K562 (cell line): ENCODE data around the gene RSBN1L. TPM values are rescaled to one million over a fixed set of nuclear protein-coding genes. Genes with fewer than 3 reads are reported as not detected.

ENCODE experiments used
- BACH1 ChIP-seq: fragments of 200-800 bp; sonication (Bioruptor generic); IDR thresholded peaks from 2 replicates; pipeline ENCODE4 v1.6.1; 2016; ENCODE audit warnings: missing genetic modification characterization, missing compliant biosample characterization
- CCNT2 ChIP-seq: IDR thresholded peaks from 2 replicates; pipeline ENCODE4 v1.6.1; 2011; ENCODE audit warnings: borderline replicate concordance, low read depth, mild to moderate bottlenecking, moderate library complexity, mixed read lengths, low read length; ENCODE audit not compliant: insufficient read length; ENCODE audit errors: extremely low read depth
- CEBPG ChIP-seq, 3 experiments: fragments of 200-800 bp in 1 of 3; sonication (Bioruptor generic) in 1 of 3; sonication (generic) in 1 of 3; formaldehyde crosslinking in 1 of 3; IDR thresholded peaks in 2 of 3; conservative IDR thresholded peaks in 1 of 3; 2 replicates each; pipeline versions ENCODE4 v1.6.1 to v1.8.0; 2016 to 2022; ENCODE audit warnings: missing compliant biosample characterization in 2 of 3, missing genetic modification characterization in 2 of 3, mild to moderate bottlenecking in 1 of 3, missing genetic modification reagents in 1 of 3
- CHD4 ChIP-seq: fragments of 200-600 bp; sonication (generic); IDR thresholded peaks from 3 replicates; pipeline ENCODE4 v1.6.1; 2012; ENCODE audit warnings: low read depth, mild to moderate bottlenecking, mixed read lengths, low read length, inconsistent platforms; ENCODE audit not compliant: insufficient read depth, insufficient replicate concordance, poor library complexity, severe bottlenecking
- CREB3L1 ChIP-seq: fragments of 450-650 bp; IDR thresholded peaks from 2 replicates; pipeline ENCODE4 v1.6.1; 2014; ENCODE audit warnings: low read depth, mild to moderate bottlenecking, moderate library complexity, borderline replicate concordance
- CTCFL ChIP-seq: IDR thresholded peaks from 2 replicates; pipeline ENCODE4 v1.6.1; 2011; ENCODE audit warnings: borderline replicate concordance, low read depth, mild to moderate bottlenecking, moderate library complexity, low read length; ENCODE audit not compliant: insufficient read depth, poor library complexity, severe bottlenecking
- GATAD2B ChIP-seq: fragments of 450-650 bp; IDR thresholded peaks from 2 replicates; pipeline ENCODE4 v1.6.1; 2017; ENCODE audit warnings: mild to moderate bottlenecking, borderline replicate concordance
- RAD21 ChIP-seq, 2 experiments: fragments of 250-450 bp in 1 of 2; fragments of 450-650 bp in 1 of 2; sonication (Bioruptor Pico) in 1 of 2; formaldehyde crosslinking in 1 of 2; IDR thresholded peaks in 1 of 2; conservative IDR thresholded peaks in 1 of 2; 2 replicates each; pipeline versions ENCODE4 v1.4.0 to v1.8.0; 2020 to 2022; ENCODE audit warnings: mild to moderate bottlenecking in 2 of 2, moderate library complexity in 1 of 2
- SMARCB1 ChIP-seq: IDR thresholded peaks from 2 replicates; pipeline ENCODE4 v1.6.1; 2011; ENCODE audit warnings: improper control_type of control experiment, low read depth; ENCODE audit not compliant: insufficient read length
- SRSF3 ChIP-seq: fragments of 200-400 bp; formaldehyde crosslinking; IDR thresholded peaks from 2 replicates; pipeline ENCODE4 v1.6.1; 2016; ENCODE audit warnings: mild to moderate bottlenecking, low read length, moderate library complexity; ENCODE audit not compliant: insufficient read depth
- TFE3 ChIP-seq: fragments of 450-650 bp; formaldehyde crosslinking; IDR thresholded peaks from 2 replicates; pipeline ENCODE4 v1.4.0; 2020; ENCODE audit warnings: mild to moderate bottlenecking, mixed read lengths
- UBTF ChIP-seq, 2 experiments: IDR thresholded peaks; 2 replicates each; pipeline ENCODE4 v1.6.1; 2012; ENCODE audit warnings: improper control_type of control experiment in 2 of 2, low read depth in 2 of 2, low read length in 2 of 2, borderline replicate concordance in 1 of 2
- USF1 ChIP-seq: sonication (generic); formaldehyde crosslinking; IDR thresholded peaks from 2 replicates; pipeline ENCODE4 v1.9.0; 2022; ENCODE audit warnings: mild to moderate bottlenecking, missing genetic modification reagents
- ZBTB8A ChIP-seq: fragments of 450-650 bp; IDR thresholded peaks from 2 replicates; pipeline ENCODE4 v1.6.1; 2018; ENCODE audit warnings: mild to moderate bottlenecking, moderate library complexity; ENCODE audit not compliant: partially characterized antibody
- ZNF239 ChIP-seq: fragments of 250-450 bp; sonication (Bioruptor Pico); IDR thresholded peaks from 2 replicates; pipeline ENCODE4 v1.4.0; 2020; ENCODE audit warnings: mild to moderate bottlenecking
- ZNF384 ChIP-seq: IDR thresholded peaks from 2 replicates; pipeline ENCODE4 v1.6.1; 2012; ENCODE audit warnings: low read depth, low read length, improper control_type of control experiment
- polyA plus RNA-seq, 8 experiments: library from polyadenylated mRNA; depleted of rRNA in 4 of 8; stranded (reverse) in 5 of 8; unstranded in 3 of 8; fragments of >200 nt; fragmentation: Nextera tagmentation in 2 of 8; fragmentation: Illumina TruSeq in 1 of 8; extraction: Ambion mirVana in 2 of 8; extraction: Trizol in 1 of 8; gene quantifications; 2 replicates each; pipeline versions ENCODE4 v1.2.1 to v1.2.3, GENCODE V29; 2011 to 2014; ENCODE audit warnings: inconsistent platforms in 1 of 8, missing spikeins in 1 of 8
- total RNA-seq, 7 experiments: library from RNA; depleted of rRNA in 6 of 7; stranded (reverse); fragments of >200 nt in 6 of 7; fragmentation: Illumina TruSeq in 2 of 7; extraction: Trizol in 2 of 7; gene quantifications; 2 replicates each; pipeline versions ENCODE4 v1.2.1 to v1.2.3, GENCODE V29; 2011 to 2021; ENCODE audit warnings: low replicate concordance in 1 of 7

RSBN1L gene
- total and polyA plus RNA-seq, 9 of the 15 experiments (the other 6 are each of a cell fraction or from before 2014, with no cell fraction given): 6.2 to 35.2 (median 20.1) TPM

GRCh38 chr7:77759294-77759889, 63.1 kb downstream of the RSBN1L start (continued):
- TF ChIP-seq CTCFL (peak; percentile 24), CREB3L1 (no peak), ZNF384 (0 out of 2 replicates have a peak, but pooled peaks have one; percentile 25), CEBPG (CRISPR knock-in tag; IDR thresholded peaks at IDR 0.05) (no peak), CEBPG (tag; conservative IDR thresholded peaks at IDR 0.05 in 1 of 2, IDR thresholded peaks at IDR 0.05 in 1 of 2) (peak; percentile 16 to 73; a peak in 2 of 4 replicates), GATAD2B (peak; percentile 46; the same call in 1 of the 2 replicates), CHD4 (no peak), SRSF3 (no peak), SMARCB1 (no peak), UBTF (IDR thresholded peaks at IDR 0.05; ENCODE audit: borderline replicate concordance in 1 of 2, low read depth in 2 of 2, low read length in 2 of 2) (no peak), USF1 (CRISPR knock-in tag) (no peak), CCNT2 (no peak), TFE3 (CRISPR knock-in tag) (no peak), RAD21 (CRISPR knock-in tag; conservative IDR thresholded peaks at IDR 0.05 in 1 of 2, IDR thresholded peaks at IDR 0.05 in 1 of 2) (peak; percentile 91 to 93), BACH1 (tag) (no peak), ZBTB8A (no peak), ZNF239 (CRISPR knock-in tag) (peak; percentile 68; the same call in 1 of the 2 replicates)
